Measurements from ENCODE around the gene ARL15. TPM values are rescaled to one million over a fixed set of nuclear protein-coding genes. Genes with fewer than 3 reads are reported as not detected.

ARL15 gene
- polyA plus RNA-seq, 2 donors, result 4.0 to 7.8 TPM

GRCh38 chr5:54332720-54333119 lies 22.3 kb upstream of the ARL15 start:
- H3K27me3 ChIP-seq (ENCODE audit: control insufficient read depth in 1 of 2, insufficient read depth in 2 of 2, low read length in 2 of 2), result no peaks in the 10 kb centered on the region
- no peak overlapping the region for H3K4me3 ChIP-seq (ENCODE audit: low read depth in 1 of 2, low read length in 2 of 2)
- no peaks in the 10 kb centered on the region for H3K4me1 ChIP-seq (ENCODE audit: control insufficient read depth in 2 of 2, insufficient read depth in 2 of 2, low read length in 1 of 2)
- H3K9me3 ChIP-seq (ENCODE audit: control insufficient read depth in 2 of 2, insufficient read depth in 1 of 2, low read depth in 1 of 2, low read length in 1 of 2), result no peaks in the 10 kb centered on the region
- 68 to 69% methylated on average over 1 of the region's 1 CpG for WGBS, 2 donors
- no peak overlapping the region for H3K27ac ChIP-seq (ENCODE audit: low read depth in 2 of 2, low read length in 1 of 2)
- peaks cover 0 to 2% of the 10 kb centered on the region in 2 donors for H3K36me3 ChIP-seq (ENCODE audit: control insufficient read depth in 2 of 2, insufficient read depth in 2 of 2, low read length in 1 of 2)

- peaks cover 0 to 2% of the 10 kb centered on the region in 2 donors for H3K27me3 ChIP-seq (ENCODE audit: control insufficient read depth in 1 of 2, insufficient read depth in 2 of 2, low read length in 2 of 2)
- peaks cover 0 to 2% of the 10 kb centered on the region in 2 donors for H3K36me3 ChIP-seq (ENCODE audit: control insufficient read depth in 2 of 2, insufficient read depth in 2 of 2, low read length in 1 of 2)
- 76 to 84% methylated on average over 4 of the region's 4 CpGs for WGBS, 2 donors
- no peaks in the 10 kb centered on the region for H3K9me3 ChIP-seq (ENCODE audit: control insufficient read depth in 2 of 2, insufficient read depth in 1 of 2, low read depth in 1 of 2, low read length in 1 of 2)
- H3K4me1 ChIP-seq (ENCODE audit: control insufficient read depth in 2 of 2, insufficient read depth in 2 of 2, low read length in 1 of 2), result no peaks in the 10 kb centered on the region
- H3K4me3 ChIP-seq (ENCODE audit: low read depth in 1 of 2, low read length in 2 of 2), result no peak overlapping the region
- H3K27ac ChIP-seq (ENCODE audit: low read depth in 2 of 2, low read length in 1 of 2), result no peak overlapping the region
Measured at GRCh38 chr5:54329731-54330709, 19.6 kb upstream of the ARL15 start.

DNA sequence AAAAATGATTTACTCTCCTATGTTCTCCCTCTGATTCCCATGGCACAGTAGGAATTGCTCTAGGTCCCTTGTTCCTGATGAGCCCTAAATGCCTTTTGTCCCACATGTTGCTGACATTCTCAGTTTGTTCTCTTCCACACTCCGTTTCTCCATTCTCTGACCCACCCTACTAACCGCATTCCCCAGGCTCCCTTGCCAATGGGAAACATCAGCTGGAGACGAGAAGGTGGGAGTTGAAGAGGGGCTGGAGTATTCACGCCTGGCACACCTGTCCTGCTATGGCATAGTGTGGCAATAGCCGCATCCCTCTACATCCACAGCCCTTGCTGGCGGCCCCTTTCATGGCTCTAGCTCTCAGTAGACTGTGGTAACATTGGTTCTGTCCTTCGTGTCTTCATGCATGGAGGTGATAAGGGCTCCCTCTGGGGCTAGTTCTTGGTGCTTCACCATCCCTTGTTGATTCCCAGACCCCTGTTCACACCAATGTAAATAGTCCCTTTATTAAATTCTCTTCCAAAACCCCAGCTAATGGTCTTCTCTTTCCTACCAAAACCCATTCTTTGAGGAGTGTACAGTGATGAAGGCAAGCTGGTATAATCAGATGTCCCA lies 16.4 kb upstream of the ARL15 start:
- WGBS, 2 donors, result 92 to 95% methylated on average over 7 of the region's 7 CpGs
- Histone ChIP-seq H3K27ac (ENCODE audit: low read depth in 2 of 2, low read length in 1 of 2) (no peak overlapping the region), H3K4me1 (ENCODE audit: control insufficient read depth in 2 of 2, insufficient read depth in 2 of 2, low read length in 1 of 2) (no peaks in the 10 kb centered on the region), H3K9me3 (ENCODE audit: control insufficient read depth in 2 of 2, insufficient read depth in 1 of 2, low read depth in 1 of 2, low read length in 1 of 2) (no peaks in the 10 kb centered on the region), H3K4me3 (ENCODE audit: low read depth in 1 of 2, low read length in 2 of 2) (no peak overlapping the region), H3K27me3 (ENCODE audit: control insufficient read depth in 1 of 2, insufficient read depth in 2 of 2, low read length in 2 of 2) (peaks cover 0 to 2% of the 10 kb centered on the region in 2 donors), H3K36me3 (ENCODE audit: control insufficient read depth in 2 of 2, insufficient read depth in 2 of 2, low read length in 1 of 2) (peaks cover 0 to 2% of the 10 kb centered on the region in 2 donors)

- peaks cover 0 to 2% of the 10 kb centered on the region in 2 donors for H3K36me3 ChIP-seq (ENCODE audit: control insufficient read depth in 2 of 2, insufficient read depth in 2 of 2, low read length in 1 of 2)
- peaks cover 0 to 2% of the 10 kb centered on the region in 2 donors for H3K27me3 ChIP-seq (ENCODE audit: control insufficient read depth in 1 of 2, insufficient read depth in 2 of 2, low read length in 2 of 2)
- no peaks in the 10 kb centered on the region for H3K4me1 ChIP-seq (ENCODE audit: control insufficient read depth in 2 of 2, insufficient read depth in 2 of 2, low read length in 1 of 2)
- H3K9me3 ChIP-seq (ENCODE audit: control insufficient read depth in 2 of 2, insufficient read depth in 1 of 2, low read depth in 1 of 2, low read length in 1 of 2), result no peaks in the 10 kb centered on the region
- no peak overlapping the region for H3K27ac ChIP-seq (ENCODE audit: low read depth in 2 of 2, low read length in 1 of 2)
- no peak overlapping the region for H3K4me3 ChIP-seq (ENCODE audit: low read depth in 1 of 2, low read length in 2 of 2)
- 59 to 64% methylated on average over 5 of the region's 5 CpGs for WGBS, 2 donors
Measured at GRCh38 chr5:54325610-54326311, 15.4 kb upstream of the ARL15 start.

- Histone ChIP-seq H3K36me3 (ENCODE audit: control insufficient read depth in 2 of 2, insufficient read depth in 2 of 2, low read length in 1 of 2) (peaks cover 0 to 2% of the 10 kb centered on the region in 2 donors), H3K4me3 (ENCODE audit: low read depth in 1 of 2, low read length in 2 of 2) (no peak overlapping the region), H3K27me3 (ENCODE audit: control insufficient read depth in 1 of 2, insufficient read depth in 2 of 2, low read length in 2 of 2) (peaks cover 0 to 2% of the 10 kb centered on the region in 2 donors), H3K4me1 (ENCODE audit: control insufficient read depth in 2 of 2, insufficient read depth in 2 of 2, low read length in 1 of 2) (no peaks in the 10 kb centered on the region), H3K27ac (ENCODE audit: low read depth in 2 of 2, low read length in 1 of 2) (no peak overlapping the region), H3K9me3 (ENCODE audit: control insufficient read depth in 2 of 2, insufficient read depth in 1 of 2, low read depth in 1 of 2, low read length in 1 of 2) (no peaks in the 10 kb centered on the region)
- 65 to 76% methylated on average over 1 of the region's 1 CpG for whole genome bisulfite sequencing, 2 donors
Measured at GRCh38 chr5:54325272-54325609, 14.9 kb upstream of the ARL15 start.

DNA sequence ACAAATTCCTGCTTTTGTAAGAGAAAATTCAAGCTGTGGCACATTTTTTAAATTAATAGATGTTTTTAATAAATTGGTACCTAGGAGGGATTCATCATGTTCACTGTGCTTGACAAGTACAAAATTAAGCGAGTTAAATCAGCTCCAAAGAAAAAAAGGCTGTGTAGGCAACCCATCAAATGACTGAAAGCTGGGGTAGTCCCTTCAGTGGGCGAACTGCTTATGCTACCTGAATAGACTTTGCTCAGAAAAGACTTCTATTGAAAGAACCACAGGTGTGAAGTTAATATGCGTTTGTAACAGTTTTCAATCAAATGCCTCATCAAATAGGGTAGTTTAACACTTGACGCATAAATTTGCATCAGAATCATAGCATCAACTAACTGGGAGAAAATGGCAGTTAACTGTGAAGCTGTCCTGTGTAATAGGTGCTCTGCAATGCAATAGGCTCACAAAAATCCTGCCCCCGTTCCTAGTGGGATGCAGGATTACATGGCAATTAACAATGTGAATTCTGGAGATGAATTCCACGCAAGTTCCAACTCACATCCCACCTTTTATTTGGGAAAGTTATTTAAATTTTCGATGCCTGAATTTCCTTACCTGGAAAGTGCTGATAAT lies 14.4 kb upstream of the ARL15 start:
- Histone ChIP-seq H3K36me3 (ENCODE audit: control insufficient read depth in 2 of 2, insufficient read depth in 2 of 2, low read length in 1 of 2) (peaks cover 0 to under 1% of the 10 kb centered on the region in 2 donors), H3K9me3 (ENCODE audit: control insufficient read depth in 2 of 2, insufficient read depth in 1 of 2, low read depth in 1 of 2, low read length in 1 of 2) (no peaks in the 10 kb centered on the region), H3K27me3 (ENCODE audit: control insufficient read depth in 1 of 2, insufficient read depth in 2 of 2, low read length in 2 of 2) (peaks cover 0 to 2% of the 10 kb centered on the region in 2 donors), H3K4me1 (ENCODE audit: control insufficient read depth in 2 of 2, insufficient read depth in 2 of 2, low read length in 1 of 2) (no peaks in the 10 kb centered on the region), H3K27ac (ENCODE audit: low read depth in 2 of 2, low read length in 1 of 2) (no peak overlapping the region), H3K4me3 (ENCODE audit: low read depth in 1 of 2, low read length in 2 of 2) (no peak overlapping the region)
- 87 to 90% methylated on average over 7 of the region's 7 CpGs for WGBS, 2 donors

GRCh38 chr5:54323495-54323894 lies 13.1 kb upstream of the ARL15 start:
- H3K4me3 ChIP-seq (ENCODE audit: low read depth in 1 of 2, low read length in 2 of 2), result no peak overlapping the region
- no peaks in the 10 kb centered on the region for H3K9me3 ChIP-seq (ENCODE audit: control insufficient read depth in 2 of 2, insufficient read depth in 1 of 2, low read depth in 1 of 2, low read length in 1 of 2)
- H3K36me3 ChIP-seq (ENCODE audit: control insufficient read depth in 2 of 2, insufficient read depth in 2 of 2, low read length in 1 of 2), result no peaks in the 10 kb centered on the region
- WGBS, 2 donors, result 54 to 68% methylated on average over 2 of the region's 2 CpGs
- peaks cover 0 to 2% of the 10 kb centered on the region in 2 donors for H3K27me3 ChIP-seq (ENCODE audit: control insufficient read depth in 1 of 2, insufficient read depth in 2 of 2, low read length in 2 of 2)
- no peaks in the 10 kb centered on the region for H3K4me1 ChIP-seq (ENCODE audit: control insufficient read depth in 2 of 2, insufficient read depth in 2 of 2, low read length in 1 of 2)
- H3K27ac ChIP-seq (ENCODE audit: low read depth in 2 of 2, low read length in 1 of 2), result no peak overlapping the region

GRCh38 chr5:54320256-54320655 lies 9.9 kb upstream of the ARL15 start:
- Histone ChIP-seq H3K4me3 (ENCODE audit: low read depth in 1 of 2, low read length in 2 of 2) (no peak overlapping the region), H3K27me3 (ENCODE audit: control insufficient read depth in 1 of 2, insufficient read depth in 2 of 2, low read length in 2 of 2) (no peaks in the 10 kb centered on the region), H3K36me3 (ENCODE audit: control insufficient read depth in 2 of 2, insufficient read depth in 2 of 2, low read length in 1 of 2) (no peaks in the 10 kb centered on the region), H3K27ac (ENCODE audit: low read depth in 2 of 2, low read length in 1 of 2) (no peak overlapping the region), H3K4me1 (ENCODE audit: control insufficient read depth in 2 of 2, insufficient read depth in 2 of 2, low read length in 1 of 2) (no peaks in the 10 kb centered on the region), H3K9me3 (ENCODE audit: control insufficient read depth in 2 of 2, insufficient read depth in 1 of 2, low read depth in 1 of 2, low read length in 1 of 2) (no peaks in the 10 kb centered on the region)
- 84 to 95% methylated on average over 1 of the region's 1 CpG for WGBS, 2 donors

DNA sequence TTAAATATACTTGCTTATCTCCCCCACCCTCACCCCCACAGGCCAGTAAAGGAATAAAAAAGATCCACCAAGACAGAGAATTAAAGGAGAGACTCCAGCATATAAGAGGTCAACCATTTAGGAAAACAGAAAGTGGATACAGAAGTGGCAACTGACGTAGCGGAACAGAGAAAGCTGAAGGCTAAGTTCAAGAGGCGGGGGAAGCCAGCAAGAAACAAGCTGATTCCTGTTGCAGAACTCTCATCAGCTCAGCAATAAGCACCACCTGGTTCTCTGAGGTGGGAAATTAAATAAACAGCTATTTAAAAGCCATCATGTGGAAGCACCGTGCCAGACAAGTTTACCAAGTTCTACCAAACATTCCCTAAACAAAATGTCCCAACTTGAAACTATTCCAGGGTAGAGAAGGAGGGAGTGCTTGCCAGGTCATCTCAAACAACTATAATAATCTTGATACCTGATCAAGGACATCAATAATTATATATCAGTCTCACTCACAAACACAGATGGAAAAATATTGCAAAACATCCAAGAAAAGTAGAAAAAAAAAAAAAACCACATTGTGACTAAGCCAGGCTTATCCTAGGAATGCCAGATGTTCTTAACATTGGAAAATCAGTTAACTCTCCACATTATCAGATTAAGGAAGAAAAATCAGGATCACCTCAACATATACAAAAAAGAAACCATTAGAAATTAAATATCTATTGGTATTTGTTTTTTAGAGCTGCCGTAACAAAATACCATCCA lies 7.3 kb upstream of the ARL15 start:
- H3K27ac ChIP-seq (ENCODE audit: low read depth in 2 of 2, low read length in 1 of 2), result no peak overlapping the region
- no peak overlapping the region for H3K4me3 ChIP-seq (ENCODE audit: low read depth in 1 of 2, low read length in 2 of 2)
- no peaks in the 10 kb centered on the region for H3K4me1 ChIP-seq (ENCODE audit: control insufficient read depth in 2 of 2, insufficient read depth in 2 of 2, low read length in 1 of 2)
- no peaks in the 10 kb centered on the region for H3K27me3 ChIP-seq (ENCODE audit: control insufficient read depth in 1 of 2, insufficient read depth in 2 of 2, low read length in 2 of 2)
- WGBS, 2 donors, result 57 to 62% methylated on average over 5 of the region's 5 CpGs
- H3K9me3 ChIP-seq (ENCODE audit: control insufficient read depth in 2 of 2, insufficient read depth in 1 of 2, low read depth in 1 of 2, low read length in 1 of 2), result no peaks in the 10 kb centered on the region
- no peaks in the 10 kb centered on the region for H3K36me3 ChIP-seq (ENCODE audit: control insufficient read depth in 2 of 2, insufficient read depth in 2 of 2, low read length in 1 of 2)

Measured in esophagus (tissue), 2 donors.